Mucosa of stomach (tissue), 1 donor: Measurements from ENCODE around the gene RAD51B.

ENCODE experiments used
- H3K27me3 ChIP-seq: one replicate; pipeline ENCODE4 v1.7.0; 2013; ENCODE audit warnings: mild to moderate bottlenecking, low read length; ENCODE audit not compliant: control insufficient read depth, insufficient read depth
- H3K36me3 ChIP-seq: one replicate; pipeline ENCODE4 v1.7.0; 2013; ENCODE audit warnings: low read length; ENCODE audit not compliant: control insufficient read depth, insufficient read depth
- H3K4me1 ChIP-seq: one replicate; pipeline ENCODE4 v1.7.0; 2013; ENCODE audit warnings: mild to moderate bottlenecking, low read length; ENCODE audit not compliant: control insufficient read depth, insufficient read depth
- H3K4me3 ChIP-seq: one replicate; pipeline ENCODE4 v1.7.0; 2013; ENCODE audit warnings: low read length
- H3K9ac ChIP-seq: one replicate; pipeline ENCODE4 v1.7.0; 2013; ENCODE audit warnings: mild to moderate bottlenecking, low read length, moderate library complexity
- H3K9me3 ChIP-seq: one replicate; pipeline ENCODE4 v1.7.0; 2013; ENCODE audit warnings: mild to moderate bottlenecking, low read length, moderate library complexity; ENCODE audit not compliant: control insufficient read depth
- donor health status: Pancreatic carcinoma.

RAD51B gene

GRCh38 chr14:68320495-68320894 lies 500.9 kb downstream of the RAD51B start:
- Histone ChIP-seq H3K36me3 (no peaks in the 10 kb centered on the region), H3K9ac (no peak overlapping the region), H3K27me3 (no peaks in the 10 kb centered on the region), H3K4me1 (no peaks in the 10 kb centered on the region), H3K9me3 (no peaks in the 10 kb centered on the region), H3K4me3 (no peak overlapping the region)

- H3K27me3 ChIP-seq, result no peaks in the 10 kb centered on the region
- H3K36me3 ChIP-seq, result no peaks in the 10 kb centered on the region
- H3K4me1 ChIP-seq, result no peaks in the 10 kb centered on the region
- H3K9me3 ChIP-seq, result no peaks in the 10 kb centered on the region
- no peak overlapping the region for H3K4me3 ChIP-seq
- H3K9ac ChIP-seq, result no peak overlapping the region
Measured at GRCh38 chr14:68322940-68323620, 503.5 kb downstream of the RAD51B start.

- H3K9ac ChIP-seq, result no peak overlapping the region
- H3K36me3 ChIP-seq, result no peaks in the 10 kb centered on the region
- no peaks in the 10 kb centered on the region for H3K9me3 ChIP-seq
- H3K4me1 ChIP-seq, result no peaks in the 10 kb centered on the region
- H3K4me3 ChIP-seq, result no peak overlapping the region
- no peaks in the 10 kb centered on the region for H3K27me3 ChIP-seq
Measured at GRCh38 chr14:68325267-68325807, 505.8 kb downstream of the RAD51B start.

- H3K4me3 ChIP-seq, result no peak overlapping the region
- H3K4me1 ChIP-seq, result no peaks in the 10 kb centered on the region
- no peaks in the 10 kb centered on the region for H3K9me3 ChIP-seq
- no peaks in the 10 kb centered on the region for H3K36me3 ChIP-seq
- H3K27me3 ChIP-seq, result no peaks in the 10 kb centered on the region
- H3K9ac ChIP-seq, result no peak overlapping the region
Measured at GRCh38 chr14:68327231-68327630, 507.7 kb downstream of the RAD51B start.

- H3K36me3 ChIP-seq, result no peaks in the 10 kb centered on the region
- H3K27me3 ChIP-seq, result no peaks in the 10 kb centered on the region
- no peak overlapping the region for H3K9ac ChIP-seq
- no peaks in the 10 kb centered on the region for H3K9me3 ChIP-seq
- H3K4me3 ChIP-seq, result no peak overlapping the region
- H3K4me1 ChIP-seq, result no peaks in the 10 kb centered on the region
Measured at GRCh38 chr14:68328509-68328908, 508.9 kb downstream of the RAD51B start.

- no peaks in the 10 kb centered on the region for H3K4me1 ChIP-seq
- no peak overlapping the region for H3K9ac ChIP-seq
- H3K36me3 ChIP-seq, result no peaks in the 10 kb centered on the region
- no peaks in the 10 kb centered on the region for H3K27me3 ChIP-seq
- no peaks in the 10 kb centered on the region for H3K9me3 ChIP-seq
- no peak overlapping the region for H3K4me3 ChIP-seq
Measured at GRCh38 chr14:68331426-68331825, 511.8 kb downstream of the RAD51B start.

GRCh38 chr14:68331991-68332390 lies 512.4 kb downstream of the RAD51B start:
- Histone ChIP-seq H3K4me3 (no peak overlapping the region), H3K36me3 (no peaks in the 10 kb centered on the region), H3K9me3 (no peaks in the 10 kb centered on the region), H3K4me1 (no peaks in the 10 kb centered on the region), H3K27me3 (no peaks in the 10 kb centered on the region), H3K9ac (no peak overlapping the region)

GRCh38 chr14:68333262-68333661 lies 513.7 kb downstream of the RAD51B start:
- Histone ChIP-seq H3K27me3 (no peaks in the 10 kb centered on the region), H3K9me3 (no peaks in the 10 kb centered on the region), H3K36me3 (no peaks in the 10 kb centered on the region), H3K9ac (no peak overlapping the region), H3K4me3 (no peak overlapping the region), H3K4me1 (no peaks in the 10 kb centered on the region)

- Histone ChIP-seq H3K36me3 (no peaks in the 10 kb centered on the region), H3K9ac (no peak overlapping the region), H3K9me3 (no peaks in the 10 kb centered on the region), H3K4me1 (peaks cover 4% of the 10 kb centered on the region), H3K27me3 (no peaks in the 10 kb centered on the region), H3K4me3 (no peak overlapping the region)
Measured at GRCh38 chr14:68335312-68335711, 515.7 kb downstream of the RAD51B start.

GRCh38 chr14:68336165-68336564 lies 516.6 kb downstream of the RAD51B start:
- H3K4me1 ChIP-seq, result peaks cover 4% of the 10 kb centered on the region
- no peaks in the 10 kb centered on the region for H3K36me3 ChIP-seq
- H3K9ac ChIP-seq, result no peak overlapping the region
- no peaks in the 10 kb centered on the region for H3K9me3 ChIP-seq
- no peaks in the 10 kb centered on the region for H3K27me3 ChIP-seq
- H3K4me3 ChIP-seq, result no peak overlapping the region

GRCh38 chr14:68337279-68337678 lies 517.7 kb downstream of the RAD51B start:
- H3K4me1 ChIP-seq, result peaks cover 4% of the 10 kb centered on the region
- H3K27me3 ChIP-seq, result no peaks in the 10 kb centered on the region
- no peaks in the 10 kb centered on the region for H3K9me3 ChIP-seq
- no peak overlapping the region for H3K4me3 ChIP-seq
- no peak overlapping the region for H3K9ac ChIP-seq
- H3K36me3 ChIP-seq, result no peaks in the 10 kb centered on the region

- no peaks in the 10 kb centered on the region for H3K36me3 ChIP-seq
- H3K27me3 ChIP-seq, result no peaks in the 10 kb centered on the region
- H3K9me3 ChIP-seq, result no peaks in the 10 kb centered on the region
- H3K4me1 ChIP-seq, result peaks cover 4% of the 10 kb centered on the region
- no peak overlapping the region for H3K9ac ChIP-seq
- H3K4me3 ChIP-seq, result no peak overlapping the region
Measured at GRCh38 chr14:68340262-68340661, 520.7 kb downstream of the RAD51B start.
